HCT116 (cell line): Measurements from ENCODE around the gene ATG4C. TPM values are rescaled to one million over a fixed set of nuclear protein-coding genes. Genes with fewer than 3 reads are reported as not detected.

Experiments
- ATAC-seq: fragments of 200-7000 bp; cut with Tn5 transposase; 2 replicates; pipeline ENCODE4 v1.9.1; 2020; ENCODE audit warnings: mild to moderate bottlenecking, moderate library complexity
- BruUV-seq: library from RNA; stranded (reverse); fragments of 400-500 nt; replicated peaks from 2 replicates; lab custom pipeline; 2021; lab: Mats Ljungman, UMichigan
- CTCF ChIA-PET: fragments of 300-600 bp; sonication (Branson Sonifier 250); formaldehyde crosslinking; loops from one replicate; lab custom pipeline; 2021; ENCODE audit warnings: antibody characterized with exemption; lab: Charles Lee
- POLR2A ChIA-PET: fragments of 300-600, 350-600 bp; sonication (Branson Sonifier 250); formaldehyde crosslinking; loops from one replicate; lab custom pipeline; 2021; ENCODE audit warnings: antibody characterized with exemption; lab: Charles Lee
- RAD21 ChIA-PET, 2 experiments: fragments of 300-600 bp; sonication (Branson Sonifier 250); formaldehyde crosslinking; loops; one replicate each; lab custom pipeline; 2023; ENCODE audit warnings: low total read pairs in 2 of 2; ENCODE audit not compliant: uncharacterized antibody in 2 of 2, unreplicated experiment in 2 of 2, low non-redundant PET in 1 of 2; lab: Charles Lee
- DNase-seq: peaks from one replicate; pipeline ENCODE4 v3.0.0-alpha.2; 2010; ENCODE audit warnings: low read depth, low spot score
- H2AFZ ChIP-seq: fragments of 200-600 bp; shearing (Covaris generic), sonication (generic); 2 replicates; pipeline ENCODE4 v1.6.1; 2017; ENCODE audit warnings: low read depth, mixed run types, mixed read lengths, antibody characterized with exemption, low read length; ENCODE audit not compliant: poor library complexity, severe bottlenecking
- H3K27ac ChIP-seq: 2 replicates; pipeline ENCODE4 v1.5.1; 2012; ENCODE audit warnings: low read depth, low read length
- H3K27me3 ChIP-seq: fragments of 200-600 bp; sonication (generic); 2 replicates; pipeline ENCODE4 v1.6.1; 2016; ENCODE audit warnings: mixed run types, low read length, mixed read lengths; ENCODE audit not compliant: insufficient read depth
- H3K36me3 ChIP-seq, 2 experiments: fragments of 200-500 bp in 1 of 2; fragments of 200-600 bp in 1 of 2; sonication (Bioruptor generic) in 1 of 2; sonication (generic) in 1 of 2; 2 replicates each; pipeline versions ENCODE4 v1.5.1 to v1.6.1; 2014 to 2016; ENCODE audit warnings: low read length in 2 of 2, inconsistent platforms in 1 of 2, mixed read lengths in 1 of 2, mixed run types in 1 of 2; ENCODE audit not compliant: insufficient read depth in 2 of 2, control insufficient read depth in 1 of 2
- H3K4me1 ChIP-seq, 2 experiments: fragments of 200-600 bp in 1 of 2; sonication (generic) in 1 of 2; 2 replicates each; pipeline versions ENCODE4 v1.5.1 to v1.6.1; 2012 to 2017; ENCODE audit warnings: low read length in 2 of 2, inconsistent platforms in 1 of 2, mild to moderate bottlenecking in 1 of 2, mixed read lengths in 1 of 2, mixed run types in 1 of 2, moderate library complexity in 1 of 2; ENCODE audit not compliant: insufficient read depth in 2 of 2, control insufficient read depth in 1 of 2
- H3K4me2 ChIP-seq: fragments of 200-600 bp; sonication (generic); 2 replicates; pipeline ENCODE4 v1.6.1; 2017; ENCODE audit warnings: mixed run types, low read length, mixed read lengths
- H3K4me3 ChIP-seq, 2 experiments: fragments of 200-600 bp in 1 of 2; sonication (generic) in 1 of 2; replicated peaks in 1 of 2; 2 replicates each; pipeline ENCODE4 v1.5.1; 2011 to 2016; ENCODE audit warnings: low read length in 2 of 2, control low read depth in 1 of 2, low read depth in 1 of 2, mild to moderate bottlenecking in 1 of 2, mixed read lengths in 1 of 2, mixed run types in 1 of 2
- H3K79me2 ChIP-seq: fragments of 200-600 bp; sonication (generic); 2 replicates; pipeline ENCODE4 v1.6.1; 2017; ENCODE audit warnings: mild to moderate bottlenecking, mixed run types, low read length, moderate library complexity, mixed read lengths; ENCODE audit not compliant: insufficient read depth
- H3K9ac ChIP-seq: fragments of 200-600 bp; sonication (generic); 2 replicates; pipeline ENCODE4 v1.6.1; 2016; ENCODE audit warnings: low read length, mixed read lengths
- H3K9me2 ChIP-seq: fragments of 200-600 bp; sonication (generic), shearing (Covaris generic); 2 replicates; pipeline ENCODE4 v1.6.1; 2017; ENCODE audit warnings: mixed run types, mild to moderate bottlenecking, moderate library complexity; ENCODE audit not compliant: insufficient read depth
- H3K9me3 ChIP-seq, 2 experiments: fragments of 200-500 bp in 1 of 2; fragments of 200-600 bp in 1 of 2; sonication (Bioruptor generic) in 1 of 2; sonication (generic) in 1 of 2; 2 replicates each; pipeline ENCODE4 v1.6.1; 2014 to 2017; ENCODE audit warnings: low read length in 2 of 2, mixed read lengths in 2 of 2, inconsistent platforms in 1 of 2, low read depth in 1 of 2, mild to moderate bottlenecking in 1 of 2, mixed run types in 1 of 2, moderate library complexity in 1 of 2; ENCODE audit not compliant: control insufficient read depth in 1 of 2, insufficient read depth in 1 of 2
- H4K20me1 ChIP-seq: fragments of 200-600 bp; sonication (generic), shearing (Covaris generic); 2 replicates; pipeline ENCODE4 v1.6.1; 2017; ENCODE audit warnings: mixed run types, mild to moderate bottlenecking, moderate library complexity; ENCODE audit not compliant: insufficient read depth
- CBX3 ChIP-seq: IDR thresholded peaks from 2 replicates; pipeline ENCODE4 v1.6.1; 2012; ENCODE audit warnings: low read depth
- CEBPB ChIP-seq: IDR thresholded peaks from 2 replicates; pipeline ENCODE4 v1.6.1; 2012; ENCODE audit warnings: low read depth
- EGR1 ChIP-seq: IDR thresholded peaks from 2 replicates; pipeline ENCODE4 v1.6.1; 2012; ENCODE audit warnings: low read depth
- EZH2phosphoT487 ChIP-seq: fragments of 200-600 bp; IDR thresholded peaks from 2 replicates; pipeline ENCODE4 v1.6.1; 2018; ENCODE audit warnings: antibody characterized with exemption, borderline replicate concordance
- FOSL1 ChIP-seq: IDR thresholded peaks from 2 replicates; pipeline ENCODE4 v1.6.1; 2012; ENCODE audit warnings: low read depth
- JUND ChIP-seq: IDR thresholded peaks from 2 replicates; pipeline ENCODE4 v1.6.1; 2012
- POLR2A ChIP-seq: IDR thresholded peaks from 2 replicates; pipeline ENCODE4 v1.7.0; 2011; ENCODE audit warnings: borderline replicate concordance; ENCODE audit not compliant: insufficient read depth, insufficient read length; ENCODE audit errors: extremely low read depth
- POLR2AphosphoS5 ChIP-seq: IDR thresholded peaks from 2 replicates; pipeline ENCODE4 v1.6.1; 2011; ENCODE audit warnings: mild to moderate bottlenecking, low read depth, low read length, moderate library complexity
- RAD21 ChIP-seq: IDR thresholded peaks from 2 replicates; pipeline ENCODE4 v1.6.1; 2012; ENCODE audit warnings: low read depth, mild to moderate bottlenecking
- REST ChIP-seq: IDR thresholded peaks from 2 replicates; pipeline ENCODE4 v1.6.1; 2012; ENCODE audit warnings: low read depth
- SIN3A ChIP-seq: IDR thresholded peaks from 2 replicates; pipeline ENCODE4 v1.6.1; 2012; ENCODE audit warnings: low read depth
- SRF ChIP-seq: IDR thresholded peaks from 2 replicates; pipeline ENCODE4 v1.6.1; 2012; ENCODE audit warnings: low read depth
- TCF7L2 ChIP-seq: IDR thresholded peaks from 2 replicates; pipeline ENCODE4 v1.7.0; 2011; ENCODE audit warnings: borderline replicate concordance, inconsistent platforms; ENCODE audit not compliant: insufficient read depth, insufficient read length; ENCODE audit errors: extremely low read depth
- YY1 ChIP-seq: IDR thresholded peaks from 2 replicates; pipeline ENCODE4 v1.6.1; 2011; ENCODE audit warnings: low read length, low read depth, moderate library complexity, mild to moderate bottlenecking; ENCODE audit not compliant: insufficient replicate concordance; ENCODE audit errors: extremely low read depth
- ZFX ChIP-seq: fragments of 450-650 bp; IDR thresholded peaks from 2 replicates; pipeline ENCODE4 v1.6.1; 2017
- ZNF274 ChIP-seq: fragments of 200-500 bp; sonication (Bioruptor generic); IDR thresholded peaks from 2 replicates; pipeline ENCODE4 v1.6.1; 2014; ENCODE audit warnings: mild to moderate bottlenecking, low read depth, low read length, inconsistent platforms
- intact Hi-C: fragments of 100-400 bp; cut with micrococcal nuclease; formaldehyde crosslinking; loops from 2 replicates; pipeline ENCODE4 v1.10.0; 2022
- total RNA-seq: library from RNA; stranded (reverse); gene quantifications from one replicate; pipeline ENCODE4 v1.2.1, GENCODE V29; 2021; ENCODE audit not compliant: unreplicated experiment
- TF ChIP-seq, protein P1 (sequence below): IDR thresholded peaks from 2 replicates; pipeline ENCODE4 v1.6.1; 2011; ENCODE audit warnings: mild to moderate bottlenecking, low read length, moderate library complexity; ENCODE audit not compliant: insufficient replicate concordance; ENCODE audit errors: extremely low read depth
- TF ChIP-seq, protein P2 (sequence below): IDR thresholded peaks from 2 replicates; pipeline ENCODE4 v1.6.1; 2012

ATG4C gene
- total RNA-seq, 1 experiment from 2014 or later = 11.8 TPM

- H4K20me1 ChIP-seq = no peaks in the 10 kb centered on the region
- no peaks in the 10 kb centered on the region for H3K36me3 ChIP-seq
- no peak overlapping the region for H3K4me3 ChIP-seq
- ATAC-seq (no peak), DNase-seq (no peak)
- H2AFZ ChIP-seq = no peak overlapping the region
- H3K9ac ChIP-seq = no peak overlapping the region
- H3K27ac ChIP-seq = no peak overlapping the region
- no TSS peak for BruUV-seq
- H3K79me2 ChIP-seq = no peaks in the 10 kb centered on the region
- POLR2A ChIA-PET = no interaction called here
- H3K4me1 ChIP-seq = peaks cover 0 to under 1% of the 10 kb centered on the region in 2 experiments; a peak in 1 of 4 replicates
- TF ChIP-seq SIN3A (no peak), FOSL1 (no peak), YY1 (no peak), RAD21 (no peak), CBX3 (no peak), ZNF274 (no peak), TCF7L2 (no peak), EGR1 (no peak), ZFX (no peak), REST (no peak), POLR2AphosphoS5 (no peak), CEBPB (no peak), SRF (no peak), JUND (no peak), POLR2A (no peak), EZH2phosphoT487 (no peak)
- TF ChIP-seq, protein P1, sequence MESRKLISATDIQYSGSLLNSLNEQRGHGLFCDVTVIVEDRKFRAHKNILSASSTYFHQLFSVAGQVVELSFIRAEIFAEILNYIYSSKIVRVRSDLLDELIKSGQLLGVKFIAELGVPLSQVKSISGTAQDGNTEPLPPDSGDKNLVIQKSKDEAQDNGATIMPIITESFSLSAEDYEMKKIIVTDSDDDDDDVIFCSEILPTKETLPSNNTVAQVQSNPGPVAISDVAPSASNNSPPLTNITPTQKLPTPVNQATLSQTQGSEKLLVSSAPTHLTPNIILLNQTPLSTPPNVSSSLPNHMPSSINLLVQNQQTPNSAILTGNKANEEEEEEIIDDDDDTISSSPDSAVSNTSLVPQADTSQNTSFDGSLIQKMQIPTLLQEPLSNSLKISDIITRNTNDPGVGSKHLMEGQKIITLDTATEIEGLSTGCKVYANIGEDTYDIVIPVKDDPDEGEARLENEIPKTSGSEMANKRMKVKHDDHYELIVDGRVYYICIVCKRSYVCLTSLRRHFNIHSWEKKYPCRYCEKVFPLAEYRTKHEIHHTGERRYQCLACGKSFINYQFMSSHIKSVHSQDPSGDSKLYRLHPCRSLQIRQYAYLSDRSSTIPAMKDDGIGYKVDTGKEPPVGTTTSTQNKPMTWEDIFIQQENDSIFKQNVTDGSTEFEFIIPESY = no peak
- TF ChIP-seq, protein P2, sequence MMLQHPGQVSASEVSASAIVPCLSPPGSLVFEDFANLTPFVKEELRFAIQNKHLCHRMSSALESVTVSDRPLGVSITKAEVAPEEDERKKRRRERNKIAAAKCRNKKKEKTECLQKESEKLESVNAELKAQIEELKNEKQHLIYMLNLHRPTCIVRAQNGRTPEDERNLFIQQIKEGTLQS = no peak
- no peak overlapping the region for H3K4me2 ChIP-seq
- no peaks in the 10 kb centered on the region for H3K9me2 ChIP-seq
- RAD21 ChIA-PET = no interaction called here
- no peaks in the 10 kb centered on the region for H3K27me3 ChIP-seq
- CTCF ChIA-PET = no interaction called here
- intact Hi-C loops = no loop called here
- H3K9me3 ChIP-seq = no peaks in the 10 kb centered on the region
Measured at GRCh38 chr1:62778208-62778607, 5.7 kb upstream of the ATG4C start.
